ENCODE measurements around the gene SIN3A.
A peak's percentile ranks its signal among the peaks of the same experiment; 100 is the strongest.
"Not testable (repeated sequence)": the region's sequence is repeated elsewhere in the genome, so short reads cannot be mapped to it uniquely, and the experiment has no call there.

Gene SIN3A

GRCh38 chr15:75338661-75339240 lies 112.7 kb downstream of the SIN3A start:
- Histone ChIP-seq H3K9me2 (replicated peaks; ENCODE audit: low read depth, low read length) (no peaks in the 10 kb centered on the region), H3F3A (ENCODE audit: low read depth) (no peaks in the 10 kb centered on the region), H3K4me2 (ENCODE audit: low read depth, low read length, poor library complexity, severe bottlenecking) (no peak overlapping the region), H3K9ac (ENCODE audit: low read depth, low read length, poor library complexity, severe bottlenecking) (no peak overlapping the region), H3K27me3 (ENCODE audit: insufficient read depth, low read length, poor library complexity, severe bottlenecking) (no peaks in the 10 kb centered on the region), H4K20me1 (ENCODE audit: insufficient read depth, low read length, poor library complexity, severe bottlenecking) (no peaks in the 10 kb centered on the region), H3K36me3 (ENCODE audit: insufficient read depth, low read length) (no peaks in the 10 kb centered on the region), H3K79me2 (ENCODE audit: insufficient read depth, low read length) (peaks cover 16% of the 10 kb centered on the region), H3K9me3 (ENCODE audit: insufficient read depth, low read depth, low read length) (no peaks in the 10 kb centered on the region), H3K4me1 (ENCODE audit: insufficient read depth, low read length, poor library complexity, severe bottlenecking) (peaks cover 10% of the 10 kb centered on the region), H3K4me3 (ENCODE audit: low read length, poor library complexity, severe bottlenecking) (no peak overlapping the region), H2AFZ (ENCODE audit: low read length) (no peak overlapping the region)
- TF ChIP-seq CTCF (conservative IDR thresholded peaks at IDR 0.05; ENCODE audit: low read length) (no peak), EZH2phosphoT487 (IDR thresholded peaks at IDR 0.05; ENCODE audit: borderline replicate concordance) (no peak)

- peak within 1 kb of the TSS; percentile 86 for H3K9ac ChIP-seq (ENCODE audit: low read depth, low read length, poor library complexity, severe bottlenecking)
- peaks cover 10% of the 10 kb centered on the region for H3K4me1 ChIP-seq (ENCODE audit: insufficient read depth, low read length, poor library complexity, severe bottlenecking)
- no peaks in the 10 kb centered on the region for H3K9me3 ChIP-seq (ENCODE audit: insufficient read depth, low read depth, low read length)
- H4K20me1 ChIP-seq (ENCODE audit: insufficient read depth, low read length, poor library complexity, severe bottlenecking): no peaks in the 10 kb centered on the region
- no peaks in the 10 kb centered on the region for H3K27me3 ChIP-seq (ENCODE audit: insufficient read depth, low read length, poor library complexity, severe bottlenecking)
- peak within 1 kb of the TSS; percentile 92 for H2AFZ ChIP-seq (ENCODE audit: low read length)
- TF ChIP-seq EZH2phosphoT487 (IDR thresholded peaks at IDR 0.05; ENCODE audit: borderline replicate concordance): no peak
- no peak for TF ChIP-seq CTCF (conservative IDR thresholded peaks at IDR 0.05; ENCODE audit: low read length)
- H3F3A ChIP-seq (ENCODE audit: low read depth): no peaks in the 10 kb centered on the region
- H3K79me2 ChIP-seq (ENCODE audit: insufficient read depth, low read length): peaks cover 16% of the 10 kb centered on the region
- peak within 1 kb of the TSS; percentile 92 for H3K4me3 ChIP-seq (ENCODE audit: low read length, poor library complexity, severe bottlenecking)
- H3K9me2 ChIP-seq (replicated peaks; ENCODE audit: low read depth, low read length): no peaks in the 10 kb centered on the region
- no peaks in the 10 kb centered on the region for H3K36me3 ChIP-seq (ENCODE audit: insufficient read depth, low read length)
- peak within 1 kb of the TSS; percentile 92 for H3K4me2 ChIP-seq (ENCODE audit: low read depth, low read length, poor library complexity, severe bottlenecking)
Measured at GRCh38 chr15:75335705-75336355, 115.7 kb downstream of the SIN3A start, which contains the start of gene COMMD4. TSS of gene COMMD4 (plus strand) at chr15:75336063. CDS start at chr15:75336090, 27 bp downstream.

- H3K36me3 ChIP-seq (ENCODE audit: insufficient read depth, low read length): no peaks in the 10 kb centered on the region
- peak overlapping the region; percentile 92 for H2AFZ ChIP-seq (ENCODE audit: low read length)
- no peaks in the 10 kb centered on the region for H3K9me2 ChIP-seq (replicated peaks; ENCODE audit: low read depth, low read length)
- H3K4me2 ChIP-seq (ENCODE audit: low read depth, low read length, poor library complexity, severe bottlenecking): peak overlapping the region; percentile 92
- TF ChIP-seq CTCF (conservative IDR thresholded peaks at IDR 0.05; ENCODE audit: low read length) (no peak), EZH2phosphoT487 (IDR thresholded peaks at IDR 0.05; ENCODE audit: borderline replicate concordance) (no peak)
- H3K9ac ChIP-seq (ENCODE audit: low read depth, low read length, poor library complexity, severe bottlenecking): peak overlapping the region; percentile 86
- H3K4me1 ChIP-seq (ENCODE audit: insufficient read depth, low read length, poor library complexity, severe bottlenecking): peaks cover 10% of the 10 kb centered on the region
- no peaks in the 10 kb centered on the region for H3F3A ChIP-seq (ENCODE audit: low read depth)
- no peaks in the 10 kb centered on the region for H3K27me3 ChIP-seq (ENCODE audit: insufficient read depth, low read length, poor library complexity, severe bottlenecking)
- no peaks in the 10 kb centered on the region for H3K9me3 ChIP-seq (ENCODE audit: insufficient read depth, low read depth, low read length)
- H4K20me1 ChIP-seq (ENCODE audit: insufficient read depth, low read length, poor library complexity, severe bottlenecking): no peaks in the 10 kb centered on the region
- H3K4me3 ChIP-seq (ENCODE audit: low read length, poor library complexity, severe bottlenecking): peak overlapping the region; percentile 92
- peaks cover 16% of the 10 kb centered on the region for H3K79me2 ChIP-seq (ENCODE audit: insufficient read depth, low read length)
Measured at GRCh38 chr15:75335313-75335704, 116.2 kb downstream of the SIN3A start.

- not testable (repeated sequence) for H3K9me3 ChIP-seq (ENCODE audit: insufficient read depth, low read depth, low read length); H3F3A ChIP-seq (ENCODE audit: low read depth); H3K36me3 ChIP-seq (ENCODE audit: insufficient read depth, low read length); H3K4me2 ChIP-seq (ENCODE audit: low read depth, low read length, poor library complexity, severe bottlenecking); H3K9ac ChIP-seq (ENCODE audit: low read depth, low read length, poor library complexity, severe bottlenecking); H3K9me2 ChIP-seq (replicated peaks; ENCODE audit: low read depth, low read length); H2AFZ ChIP-seq (ENCODE audit: low read length); H4K20me1 ChIP-seq (ENCODE audit: insufficient read depth, low read length, poor library complexity, severe bottlenecking); H3K27me3 ChIP-seq (ENCODE audit: insufficient read depth, low read length, poor library complexity, severe bottlenecking); H3K4me3 ChIP-seq (ENCODE audit: low read length, poor library complexity, severe bottlenecking)
- H3K4me1 ChIP-seq (ENCODE audit: insufficient read depth, low read length, poor library complexity, severe bottlenecking): peaks cover 10% of the 10 kb centered on the region
- peaks cover 16% of the 10 kb centered on the region for H3K79me2 ChIP-seq (ENCODE audit: insufficient read depth, low read length)
Measured at GRCh38 chr15:75333654-75334419, 117.7 kb downstream of the SIN3A start.

GRCh38 chr15:75332093-75332492 lies 119.4 kb downstream of the SIN3A start:
- H3K9ac ChIP-seq (ENCODE audit: low read depth, low read length, poor library complexity, severe bottlenecking); H3K27me3 ChIP-seq (ENCODE audit: insufficient read depth, low read length, poor library complexity, severe bottlenecking); H3K4me1 ChIP-seq (ENCODE audit: insufficient read depth, low read length, poor library complexity, severe bottlenecking); H3K36me3 ChIP-seq (ENCODE audit: insufficient read depth, low read length); H3K9me2 ChIP-seq (replicated peaks; ENCODE audit: low read depth, low read length); H3K9me3 ChIP-seq (ENCODE audit: insufficient read depth, low read depth, low read length); H4K20me1 ChIP-seq (ENCODE audit: insufficient read depth, low read length, poor library complexity, severe bottlenecking); H3F3A ChIP-seq (ENCODE audit: low read depth); H3K4me2 ChIP-seq (ENCODE audit: low read depth, low read length, poor library complexity, severe bottlenecking); H3K4me3 ChIP-seq (ENCODE audit: low read length, poor library complexity, severe bottlenecking); H2AFZ ChIP-seq (ENCODE audit: low read length): not testable (repeated sequence)
- peaks cover 14% of the 10 kb centered on the region for H3K79me2 ChIP-seq (ENCODE audit: insufficient read depth, low read length)

All from Loucy (cell line).